ENCODE measurements around the gene COQ2.

DNA sequence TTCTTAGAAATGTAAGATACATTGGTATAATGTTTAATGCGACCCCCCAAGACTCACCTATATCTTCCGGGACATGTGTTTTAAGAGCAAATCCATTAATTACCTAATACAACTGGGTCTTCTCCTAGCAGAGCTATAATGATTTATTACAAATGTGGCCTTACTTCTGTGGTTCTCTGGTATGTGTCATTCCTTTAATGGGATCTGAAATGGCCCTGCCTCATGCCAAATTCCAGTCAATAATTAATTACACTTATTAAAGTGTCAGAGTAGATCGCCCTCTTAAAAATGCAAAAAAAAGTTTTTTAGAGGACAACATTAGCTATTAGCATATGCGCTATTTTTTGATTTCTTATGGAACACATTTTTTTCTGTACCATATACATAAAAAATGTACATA, 33.1 kb upstream of the COQ2 start:
- TF ChIP-seq EZH2 (IDR thresholded peaks at IDR 0.05; ENCODE audit: insufficient read depth, poor library complexity, severe bottlenecking), result no peak
- TF ChIP-seq EZH2phosphoT487 (IDR thresholded peaks at IDR 0.05; ENCODE audit: insufficient read depth, low read depth), result no peak
